NCI-H345 (cell line): ENCODE data around the gene ATF6.
"Not testable (repeated sequence)": the region's sequence is repeated elsewhere in the genome, so short reads cannot be mapped to it uniquely, and the experiment has no call there.

Experiments used
- DNase-seq: peaks from one replicate; lab custom pipeline; 2025; lab: John Stamatoyannopoulos, UW

The ATF6 gene

GRCh38 chr1:161766102-161766981 lies at the start of gene ATF6:
ATF6 (plus strand) TSS chr1:161766320; CDS start chr1:161766361, 41 bp downstream.
- peak; percentile 89 for DNase-seq

GRCh38 chr1:161718559-161719324 lies 47.4 kb upstream of the ATF6 start:
- DNase-seq: no peak

- DNase-seq: no peak
Measured at GRCh38 chr1:161719325-161719611, 46.9 kb upstream of the ATF6 start.

- no peak for DNase-seq
Measured at GRCh38 chr1:161720422-161720821, 45.7 kb upstream of the ATF6 start.

GRCh38 chr1:161720956-161721737 lies 45.0 kb upstream of the ATF6 start, which contains the start of gene FCRLB:
FCRLB (plus strand) TSS chr1:161721544; CDS start chr1:161722673, 1,129 bp downstream.
- DNase-seq: no peak

- DNase-seq: no peak
Measured at GRCh38 chr1:161721738-161722343, 44.3 kb upstream of the ATF6 start.

GRCh38 chr1:161722406-161722805 lies 43.7 kb upstream of the ATF6 start:
- DNase-seq: no peak

- no peak for DNase-seq
Measured at GRCh38 chr1:161723459-161724141, 42.5 kb upstream of the ATF6 start.

GRCh38 chr1:161725258-161725907 lies 40.7 kb upstream of the ATF6 start:
- not testable (repeated sequence) for DNase-seq

- peak; percentile 8 for DNase-seq
Measured at GRCh38 chr1:161725908-161726472, 40.1 kb upstream of the ATF6 start.

GRCh38 chr1:161726473-161727255 lies 39.5 kb upstream of the ATF6 start:
- peak; percentile 36 for DNase-seq

GRCh38 chr1:161727256-161727924 lies 38.7 kb upstream of the ATF6 start:
- no peak for DNase-seq

- DNase-seq: no peak
Measured at GRCh38 chr1:161728376-161729226, 37.5 kb upstream of the ATF6 start.

GRCh38 chr1:161730050-161730564 lies 36.0 kb upstream of the ATF6 start:
- no peak for DNase-seq

GRCh38 chr1:161731241-161731640 lies 34.9 kb upstream of the ATF6 start:
- no peak for DNase-seq

- DNase-seq: no peak
Measured at GRCh38 chr1:161731981-161732718, 34.0 kb upstream of the ATF6 start.

GRCh38 chr1:161733526-161733925 lies 32.6 kb upstream of the ATF6 start:
- no peak for DNase-seq
